ENCODE measurements around the gene PTPRD.

- TF ChIP-seq, protein P1, sequence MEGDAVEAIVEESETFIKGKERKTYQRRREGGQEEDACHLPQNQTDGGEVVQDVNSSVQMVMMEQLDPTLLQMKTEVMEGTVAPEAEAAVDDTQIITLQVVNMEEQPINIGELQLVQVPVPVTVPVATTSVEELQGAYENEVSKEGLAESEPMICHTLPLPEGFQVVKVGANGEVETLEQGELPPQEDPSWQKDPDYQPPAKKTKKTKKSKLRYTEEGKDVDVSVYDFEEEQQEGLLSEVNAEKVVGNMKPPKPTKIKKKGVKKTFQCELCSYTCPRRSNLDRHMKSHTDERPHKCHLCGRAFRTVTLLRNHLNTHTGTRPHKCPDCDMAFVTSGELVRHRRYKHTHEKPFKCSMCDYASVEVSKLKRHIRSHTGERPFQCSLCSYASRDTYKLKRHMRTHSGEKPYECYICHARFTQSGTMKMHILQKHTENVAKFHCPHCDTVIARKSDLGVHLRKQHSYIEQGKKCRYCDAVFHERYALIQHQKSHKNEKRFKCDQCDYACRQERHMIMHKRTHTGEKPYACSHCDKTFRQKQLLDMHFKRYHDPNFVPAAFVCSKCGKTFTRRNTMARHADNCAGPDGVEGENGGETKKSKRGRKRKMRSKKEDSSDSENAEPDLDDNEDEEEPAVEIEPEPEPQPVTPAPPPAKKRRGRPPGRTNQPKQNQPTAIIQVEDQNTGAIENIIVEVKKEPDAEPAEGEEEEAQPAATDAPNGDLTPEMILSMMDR (IDR thresholded peaks at IDR 0.05; ENCODE audit: insufficient read depth, low read length, poor library complexity, severe bottlenecking) = no peak
- TF ChIP-seq EZH2phosphoT487 (conservative IDR thresholded peaks at IDR 0.05; ENCODE audit: low read length) = no peak
These were observed 883.7 kb downstream of the PTPRD start for GRCh38 chr9:9729082-9729481.
